Left hindlimb (tissue), 1 donor: ENCODE data around the gene FLNA.

Experiments used
- DNase-seq: peaks from one replicate; pipeline ENCODE4 v3.0.0-alpha.2; 2018

FLNA gene

GRCh38 chrX:154300816-154301215, 73.6 kb downstream of the FLNA start:
- no peak for DNase-seq
